H7 (cell line): Measurements from ENCODE around the gene GSTM2. TPM values are rescaled to one million over a fixed set of nuclear protein-coding genes. Genes with fewer than 3 reads are reported as not detected.

Source experiments
- DNase-seq: peaks from one replicate; pipeline ENCODE4 v3.0.0; 2012
- H3K27me3 ChIP-seq: 2 replicates; pipeline ENCODE4 v1.6.0; 2011; ENCODE audit warnings: mild to moderate bottlenecking, low read length; ENCODE audit not compliant: control insufficient read depth, insufficient read depth
- H3K36me3 ChIP-seq: replicated peaks from 2 replicates; pipeline ENCODE4 v1.5.1; 2011; ENCODE audit warnings: low read length; ENCODE audit not compliant: control insufficient read depth, insufficient read depth
- H3K4me3 ChIP-seq: 2 replicates; pipeline ENCODE4 v1.5.1; 2011; ENCODE audit warnings: low read depth, mild to moderate bottlenecking, control low read depth, low read length, moderate library complexity; ENCODE audit not compliant: insufficient read depth
- total RNA-seq: library from RNA; depleted of rRNA; stranded (reverse); fragments of >200 nt; shearing (Covaris generic); gene quantifications from 2 replicates; pipeline ENCODE4 v1.2.3, GENCODE V29; 2014

Gene GSTM2
- total RNA-seq, 1 experiment from 2014 or later: 10.8 TPM

GRCh38 chr1:109625601-109626560 lies 42.0 kb upstream of the GSTM2 start:
- Histone ChIP-seq H3K27me3 (no peaks in the 10 kb centered on the region), H3K4me3 (no peak overlapping the region)
- DNase-seq: peak; percentile 69

GRCh38 chr1:109626682-109627408 lies 41.0 kb upstream of the GSTM2 start:
- H3K27me3 ChIP-seq: no peaks in the 10 kb centered on the region
- H3K4me3 ChIP-seq: no peak overlapping the region
- peak; percentile 29 for DNase-seq
- H3K36me3 ChIP-seq: peaks cover 14% of the 10 kb centered on the region

More at GRCh38 chr1:109625601-109626560, 42.0 kb upstream of the GSTM2 start:
- peaks cover 9% of the 10 kb centered on the region for H3K36me3 ChIP-seq

- no peak overlapping the region for H3K4me3 ChIP-seq
- DNase-seq: no peak
- no peaks in the 10 kb centered on the region for H3K27me3 ChIP-seq
- peaks cover 14% of the 10 kb centered on the region for H3K36me3 ChIP-seq
These were observed 40.0 kb upstream of the GSTM2 start for GRCh38 chr1:109627692-109628399.

GRCh38 chr1:109628540-109629321 lies 39.1 kb upstream of the GSTM2 start:
- H3K27me3 ChIP-seq: no peaks in the 10 kb centered on the region
- peak; percentile 30 for DNase-seq
- peaks cover 14% of the 10 kb centered on the region for H3K36me3 ChIP-seq
- H3K4me3 ChIP-seq: no peak overlapping the region

- Histone ChIP-seq H3K36me3 (peaks cover 14% of the 10 kb centered on the region), H3K4me3 (no peak overlapping the region), H3K27me3 (no peaks in the 10 kb centered on the region)
- no peak for DNase-seq
These were observed 38.4 kb upstream of the GSTM2 start for GRCh38 chr1:109629372-109630030.

- peak; percentile 96 for DNase-seq
- Histone ChIP-seq H3K36me3 (peaks cover 14% of the 10 kb centered on the region), H3K27me3 (no peaks in the 10 kb centered on the region), H3K4me3 (no peak overlapping the region)
These were observed 37.6 kb upstream of the GSTM2 start for GRCh38 chr1:109630081-109630897.

GRCh38 chr1:109630898-109631512 lies 36.9 kb upstream of the GSTM2 start:
- H3K27me3 ChIP-seq: no peaks in the 10 kb centered on the region
- DNase-seq: peak; percentile 25

GRCh38 chr1:109631513-109632505 lies 36.0 kb upstream of the GSTM2 start:
- Histone ChIP-seq H3K36me3 (peaks cover 12% of the 10 kb centered on the region), H3K4me3 (no peak overlapping the region), H3K27me3 (no peaks in the 10 kb centered on the region)
- DNase-seq: peak; percentile 24

More at GRCh38 chr1:109630898-109631512, 36.9 kb upstream of the GSTM2 start:
- Histone ChIP-seq H3K36me3 (peaks cover 14% of the 10 kb centered on the region), H3K4me3 (no peak overlapping the region)

GRCh38 chr1:109632671-109633346 lies 35.0 kb upstream of the GSTM2 start:
- Histone ChIP-seq H3K27me3 (no peaks in the 10 kb centered on the region), H3K36me3 (peaks cover 7% of the 10 kb centered on the region), H3K4me3 (no peak overlapping the region)
- peak; percentile 58 for DNase-seq

- peak; percentile 18 for DNase-seq
- Histone ChIP-seq H3K4me3 (no peak overlapping the region), H3K36me3 (peaks cover 6% of the 10 kb centered on the region), H3K27me3 (no peaks in the 10 kb centered on the region)
These were observed 33.6 kb upstream of the GSTM2 start for GRCh38 chr1:109634292-109634691.
